GM23338 (cell line): ENCODE measurements around the gene STX4.

Source experiments
- CREB1 ChIP-seq: fragments of 250-450 bp; sonication (Bioruptor Pico); IDR thresholded peaks from 2 replicates; pipeline ENCODE4 v1.5.0; 2020; ENCODE audit warnings: low read depth, mild to moderate bottlenecking, moderate library complexity
- CTCF ChIP-seq, 2 experiments: fragments of 200-600 bp in 1 of 2; sonication (generic) in 1 of 2; conservative IDR thresholded peaks; 2 replicates each; pipeline versions ENCODE4 v1.5.1 to v1.6.1; 2016 to 2017; ENCODE audit warnings: antibody characterized with exemption in 2 of 2, low read depth in 2 of 2, mild to moderate bottlenecking in 2 of 2, moderate library complexity in 1 of 2
- ETS1 ChIP-seq: IDR thresholded peaks from 2 replicates; pipeline ENCODE4 v1.6.1; 2016; ENCODE audit warnings: antibody characterized with exemption
- EZH2 ChIP-seq: fragments of 200-600 bp; sonication (generic); IDR thresholded peaks from one replicate; pipeline ENCODE4 v1.8.0; 2017; ENCODE audit warnings: antibody characterized with exemption, mild to moderate bottlenecking, low read depth; ENCODE audit not compliant: unreplicated experiment
- EZH2phosphoT487 ChIP-seq: fragments of 200-600 bp; sonication (generic); IDR thresholded peaks from one replicate; pipeline ENCODE4 v1.8.1; 2018; ENCODE audit warnings: antibody characterized with exemption; ENCODE audit not compliant: unreplicated experiment
- JUNB ChIP-seq: IDR thresholded peaks from one replicate; pipeline ENCODE4 v1.6.1; 2016; ENCODE audit warnings: antibody characterized with exemption; ENCODE audit not compliant: unreplicated experiment
- NANOG ChIP-seq: IDR thresholded peaks from 2 replicates; pipeline ENCODE4 v1.6.1; 2016; ENCODE audit warnings: antibody characterized with exemption, borderline replicate concordance
- POLR2AphosphoS5 ChIP-seq: IDR thresholded peaks from 2 replicates; pipeline ENCODE4 v1.6.1; 2016; ENCODE audit warnings: antibody characterized with exemption, low read depth
- REST ChIP-seq: IDR thresholded peaks from one replicate; pipeline ENCODE4 v1.6.1; 2018; ENCODE audit warnings: antibody characterized with exemption; ENCODE audit not compliant: unreplicated experiment
- STAT1 ChIP-seq: IDR thresholded peaks from one replicate; pipeline ENCODE4 v1.6.1; 2016; ENCODE audit warnings: antibody characterized with exemption; ENCODE audit not compliant: unreplicated experiment
- ZNF114 ChIP-seq: fragments of 250-450 bp; sonication (Bioruptor Pico); IDR thresholded peaks from 2 replicates; pipeline ENCODE4 v1.5.0; 2020; ENCODE audit warnings: mild to moderate bottlenecking, moderate library complexity
- ZNF331 ChIP-seq: fragments of 250-450 bp; sonication (Bioruptor Pico); IDR thresholded peaks from 2 replicates; pipeline ENCODE4 v1.5.0; 2020; ENCODE audit warnings: low read depth, mild to moderate bottlenecking, moderate library complexity

GRCh38 chr16:30992276-30992780 lies 41.0 kb upstream of the STX4 start:
- TF ChIP-seq CTCF (conservative IDR thresholded peaks at IDR 0.05; ENCODE audit: low read depth in 2 of 2): no peak
- TF ChIP-seq POLR2AphosphoS5: no peak
- no peak for TF ChIP-seq EZH2phosphoT487
- no peak for TF ChIP-seq JUNB
- TF ChIP-seq EZH2: no peak
- no peak for TF ChIP-seq CREB1 (CRISPR knock-in tag)
- TF ChIP-seq REST: no peak
- TF ChIP-seq STAT1: no peak
- no peak for TF ChIP-seq ZNF331
- no peak for TF ChIP-seq NANOG
- TF ChIP-seq ETS1: no peak
- no peak for TF ChIP-seq ZNF114
